COR-L47 (cell line): Measurements from ENCODE around the gene RDM1.

Experiments
- DNase-seq: peaks from one replicate; lab custom pipeline; 2025; lab: John Stamatoyannopoulos, UW

The RDM1 gene

GRCh38 chr17:35870906-35871819 lies 59.4 kb downstream of the RDM1 start:
- DNase-seq = no peak

- no peak for DNase-seq
These were observed 61.8 kb downstream of the RDM1 start, which contains the start of gene HEATR9 for GRCh38 chr17:35868737-35869136. HEATR9 (minus strand) TSS chr17:35868891; CDS start chr17:35868742, 149 bp downstream.
